WTC11 (cell line): ENCODE results near the gene CUL4A. TPM values are rescaled to one million over a fixed set of nuclear protein-coding genes. Genes with fewer than 3 reads are reported as not detected.

Source experiments
- ATAC-seq: fragments of 200-7000 bp; cut with Tn5 transposase; 2 replicates; pipeline ENCODE4 v1.10.0; 2021; ENCODE audit warnings: mild to moderate bottlenecking, moderate library complexity
- CTCF ChIA-PET: fragments of 300-600 bp; sonication (Branson Sonifier 250); formaldehyde crosslinking; loops from one replicate; lab custom pipeline; 2021; ENCODE audit warnings: antibody characterized with exemption; lab: Charles Lee
- POLR2A ChIA-PET: fragments of 350-600 bp; sonication (Branson Sonifier 250); formaldehyde crosslinking; loops from one replicate; lab custom pipeline; 2021; ENCODE audit warnings: antibody characterized with exemption; lab: Charles Lee
- DNase-seq: peaks from one replicate; pipeline ENCODE4 v3.0.0; 2021; ENCODE audit warnings: low spot score
- H3K27ac Mint-ChIP-seq: 2 replicates; pipeline ENCODE4 v1.8.0; 2021; ENCODE audit warnings: mixed read lengths
- H3K27me3 Mint-ChIP-seq: 2 replicates; pipeline ENCODE4 v1.8.0; 2021; ENCODE audit warnings: low read depth, mild to moderate bottlenecking, moderate library complexity, mixed read lengths
- H3K36me3 Mint-ChIP-seq: 2 replicates; pipeline ENCODE4 v1.8.0; 2021; ENCODE audit warnings: mixed read lengths
- H3K4me1 Mint-ChIP-seq: 2 replicates; pipeline ENCODE4 v1.8.0; 2022; ENCODE audit warnings: mixed read lengths
- H3K4me3 Mint-ChIP-seq: 2 replicates; pipeline ENCODE4 v1.8.0; 2021; ENCODE audit warnings: mild to moderate bottlenecking, moderate library complexity, mixed read lengths
- H3K9me3 Mint-ChIP-seq: 2 replicates; pipeline ENCODE4 v1.8.0; 2021; ENCODE audit warnings: mixed read lengths
- ATF2 ChIP-seq: sonication (generic); formaldehyde crosslinking; IDR thresholded peaks from 2 replicates; pipeline ENCODE4 v1.8.1; 2022; ENCODE audit warnings: low read depth, missing genetic modification reagents, borderline replicate concordance
- CREB1 ChIP-seq: sonication (generic); formaldehyde crosslinking; IDR thresholded peaks from 2 replicates; pipeline ENCODE4 v1.8.0; 2023; ENCODE audit warnings: mild to moderate bottlenecking, missing genetic modification reagents
- FOXK1 ChIP-seq: sonication (generic); formaldehyde crosslinking; IDR thresholded peaks from 2 replicates; pipeline ENCODE4 v1.8.0; 2022; ENCODE audit warnings: mild to moderate bottlenecking, moderate library complexity, missing genetic modification reagents
- IRF2 ChIP-seq: sonication (generic); formaldehyde crosslinking; IDR thresholded peaks from 2 replicates; pipeline ENCODE4 v1.8.0; 2022; ENCODE audit warnings: low read depth, missing genetic modification reagents, borderline replicate concordance
- JUN ChIP-seq: sonication (generic); formaldehyde crosslinking; IDR thresholded peaks from 2 replicates; pipeline ENCODE4 v1.8.0; 2023; ENCODE audit warnings: mild to moderate bottlenecking, missing genetic modification reagents
- NFYB ChIP-seq: sonication (generic); formaldehyde crosslinking; conservative IDR thresholded peaks from 2 replicates; pipeline ENCODE4 v1.8.0; 2022; ENCODE audit warnings: low read depth, missing genetic modification reagents
- OVOL2 ChIP-seq: fragments of 250-450 bp; sonication (Bioruptor Pico); IDR thresholded peaks from 2 replicates; pipeline ENCODE4 v1.9.0; 2021; ENCODE audit warnings: mild to moderate bottlenecking, borderline replicate concordance
- ZNF138 ChIP-seq: sonication (generic); formaldehyde crosslinking; conservative IDR thresholded peaks from 2 replicates; pipeline ENCODE4 v1.8.1; 2022; ENCODE audit warnings: mild to moderate bottlenecking, moderate library complexity, missing genetic modification reagents
- ZNF263 ChIP-seq: sonication (generic); formaldehyde crosslinking; IDR thresholded peaks from 2 replicates; pipeline ENCODE4 v1.8.1; 2022; ENCODE audit warnings: low read depth, mild to moderate bottlenecking, moderate library complexity, missing genetic modification reagents
- ZNF396 ChIP-seq: fragments of 250-450 bp; sonication (Bioruptor Pico); IDR thresholded peaks from 2 replicates; pipeline ENCODE4 v1.8.0; 2021; ENCODE audit warnings: mild to moderate bottlenecking, moderate library complexity, borderline replicate concordance
- total RNA-seq: library from RNA; stranded (reverse); gene quantifications from 3 replicates; pipeline ENCODE4 v1.2.3, GENCODE V29; 2021
- TF ChIP-seq, protein P1 (sequence below): sonication (generic); formaldehyde crosslinking; conservative IDR thresholded peaks from 2 replicates; pipeline ENCODE4 v1.8.1; 2022; ENCODE audit warnings: mild to moderate bottlenecking, missing genetic modification reagents
- TF ChIP-seq, protein P2 (sequence below): sonication (generic); formaldehyde crosslinking; IDR thresholded peaks from 2 replicates; pipeline ENCODE4 v1.8.0; 2022; ENCODE audit warnings: mild to moderate bottlenecking, missing genetic modification reagents
- TF ChIP-seq, protein P3 (sequence below): sonication (generic); formaldehyde crosslinking; IDR thresholded peaks from 2 replicates; pipeline ENCODE4 v1.8.0; 2023; ENCODE audit warnings: missing genetic modification reagents, mild to moderate bottlenecking, borderline replicate concordance
- TF ChIP-seq, protein P4 (sequence below): fragments of 250-450 bp; sonication (Bioruptor Pico); conservative IDR thresholded peaks from 2 replicates; pipeline ENCODE4 v1.9.0; 2021; ENCODE audit warnings: mild to moderate bottlenecking

Gene CUL4A
- total RNA-seq, 1 experiment from 2014 or later = 99.9 TPM

GRCh38 chr13:113167155-113167554 lies 42.3 kb upstream of the CUL4A start (continued):
- TF ChIP-seq, protein P1, sequence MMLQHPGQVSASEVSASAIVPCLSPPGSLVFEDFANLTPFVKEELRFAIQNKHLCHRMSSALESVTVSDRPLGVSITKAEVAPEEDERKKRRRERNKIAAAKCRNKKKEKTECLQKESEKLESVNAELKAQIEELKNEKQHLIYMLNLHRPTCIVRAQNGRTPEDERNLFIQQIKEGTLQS (CRISPR knock-in tag) = no peak
- TF ChIP-seq, protein P2, sequence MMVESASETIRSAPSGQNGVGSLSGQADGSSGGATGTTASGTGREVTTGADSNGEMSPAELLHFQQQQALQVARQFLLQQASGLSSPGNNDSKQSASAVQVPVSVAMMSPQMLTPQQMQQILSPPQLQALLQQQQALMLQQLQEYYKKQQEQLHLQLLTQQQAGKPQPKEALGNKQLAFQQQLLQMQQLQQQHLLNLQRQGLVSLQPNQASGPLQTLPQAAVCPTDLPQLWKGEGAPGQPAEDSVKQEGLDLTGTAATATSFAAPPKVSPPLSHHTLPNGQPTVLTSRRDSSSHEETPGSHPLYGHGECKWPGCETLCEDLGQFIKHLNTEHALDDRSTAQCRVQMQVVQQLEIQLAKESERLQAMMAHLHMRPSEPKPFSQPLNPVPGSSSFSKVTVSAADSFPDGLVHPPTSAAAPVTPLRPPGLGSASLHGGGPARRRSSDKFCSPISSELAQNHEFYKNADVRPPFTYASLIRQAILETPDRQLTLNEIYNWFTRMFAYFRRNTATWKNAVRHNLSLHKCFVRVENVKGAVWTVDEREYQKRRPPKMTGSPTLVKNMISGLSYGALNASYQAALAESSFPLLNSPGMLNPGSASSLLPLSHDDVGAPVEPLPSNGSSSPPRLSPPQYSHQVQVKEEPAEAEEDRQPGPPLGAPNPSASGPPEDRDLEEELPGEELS = no peak
- TF ChIP-seq, protein P3, sequence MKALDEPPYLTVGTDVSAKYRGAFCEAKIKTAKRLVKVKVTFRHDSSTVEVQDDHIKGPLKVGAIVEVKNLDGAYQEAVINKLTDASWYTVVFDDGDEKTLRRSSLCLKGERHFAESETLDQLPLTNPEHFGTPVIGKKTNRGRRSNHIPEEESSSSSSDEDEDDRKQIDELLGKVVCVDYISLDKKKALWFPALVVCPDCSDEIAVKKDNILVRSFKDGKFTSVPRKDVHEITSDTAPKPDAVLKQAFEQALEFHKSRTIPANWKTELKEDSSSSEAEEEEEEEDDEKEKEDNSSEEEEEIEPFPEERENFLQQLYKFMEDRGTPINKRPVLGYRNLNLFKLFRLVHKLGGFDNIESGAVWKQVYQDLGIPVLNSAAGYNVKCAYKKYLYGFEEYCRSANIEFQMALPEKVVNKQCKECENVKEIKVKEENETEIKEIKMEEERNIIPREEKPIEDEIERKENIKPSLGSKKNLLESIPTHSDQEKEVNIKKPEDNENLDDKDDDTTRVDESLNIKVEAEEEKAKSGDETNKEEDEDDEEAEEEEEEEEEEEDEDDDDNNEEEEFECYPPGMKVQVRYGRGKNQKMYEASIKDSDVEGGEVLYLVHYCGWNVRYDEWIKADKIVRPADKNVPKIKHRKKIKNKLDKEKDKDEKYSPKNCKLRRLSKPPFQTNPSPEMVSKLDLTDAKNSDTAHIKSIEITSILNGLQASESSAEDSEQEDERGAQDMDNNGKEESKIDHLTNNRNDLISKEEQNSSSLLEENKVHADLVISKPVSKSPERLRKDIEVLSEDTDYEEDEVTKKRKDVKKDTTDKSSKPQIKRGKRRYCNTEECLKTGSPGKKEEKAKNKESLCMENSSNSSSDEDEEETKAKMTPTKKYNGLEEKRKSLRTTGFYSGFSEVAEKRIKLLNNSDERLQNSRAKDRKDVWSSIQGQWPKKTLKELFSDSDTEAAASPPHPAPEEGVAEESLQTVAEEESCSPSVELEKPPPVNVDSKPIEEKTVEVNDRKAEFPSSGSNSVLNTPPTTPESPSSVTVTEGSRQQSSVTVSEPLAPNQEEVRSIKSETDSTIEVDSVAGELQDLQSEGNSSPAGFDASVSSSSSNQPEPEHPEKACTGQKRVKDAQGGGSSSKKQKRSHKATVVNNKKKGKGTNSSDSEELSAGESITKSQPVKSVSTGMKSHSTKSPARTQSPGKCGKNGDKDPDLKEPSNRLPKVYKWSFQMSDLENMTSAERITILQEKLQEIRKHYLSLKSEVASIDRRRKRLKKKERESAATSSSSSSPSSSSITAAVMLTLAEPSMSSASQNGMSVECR (CRISPR knock-in tag) = no peak
- TF ChIP-seq IRF2 (CRISPR knock-in tag) = no peak
- TF ChIP-seq NFYB = no peak
- no peak for TF ChIP-seq ZNF396 (CRISPR knock-in tag)
- TF ChIP-seq ATF2 (CRISPR knock-in tag) = no peak
- no peak for TF ChIP-seq ZNF138
- TF ChIP-seq, all 79 proteins: peak for 0

DNA sequence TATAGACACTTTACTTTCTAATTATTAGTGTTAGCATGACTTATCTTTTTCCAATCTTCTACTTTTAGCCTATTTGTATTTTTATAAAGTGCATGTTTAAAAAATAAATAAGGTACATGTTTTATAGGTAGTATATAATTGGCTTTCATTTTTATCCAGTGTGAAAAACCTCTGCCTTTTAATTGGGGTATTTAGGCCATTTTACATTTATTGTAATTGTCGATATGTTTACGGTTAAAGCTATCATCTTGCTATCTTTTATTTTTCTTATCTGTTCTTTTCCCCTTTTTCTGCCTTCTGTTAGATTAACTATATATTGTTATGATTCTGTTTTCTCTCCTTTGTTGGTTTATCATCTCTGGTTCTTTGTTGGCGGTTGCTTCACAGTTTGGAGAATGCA lies 41.8 kb upstream of the CUL4A start:
- no peak overlapping the region for H3K27ac Mint-ChIP-seq
- ChIA-PET CTCF (no interaction called here), POLR2A (no interaction called here)
- no peak for ATAC-seq
- no peaks in the 10 kb centered on the region; the same call in 1 of the 2 replicates for H3K27me3 Mint-ChIP-seq
- TF ChIP-seq OVOL2 = no peak
- no peak for TF ChIP-seq JUN (CRISPR knock-in tag)
- TF ChIP-seq, protein P4, sequence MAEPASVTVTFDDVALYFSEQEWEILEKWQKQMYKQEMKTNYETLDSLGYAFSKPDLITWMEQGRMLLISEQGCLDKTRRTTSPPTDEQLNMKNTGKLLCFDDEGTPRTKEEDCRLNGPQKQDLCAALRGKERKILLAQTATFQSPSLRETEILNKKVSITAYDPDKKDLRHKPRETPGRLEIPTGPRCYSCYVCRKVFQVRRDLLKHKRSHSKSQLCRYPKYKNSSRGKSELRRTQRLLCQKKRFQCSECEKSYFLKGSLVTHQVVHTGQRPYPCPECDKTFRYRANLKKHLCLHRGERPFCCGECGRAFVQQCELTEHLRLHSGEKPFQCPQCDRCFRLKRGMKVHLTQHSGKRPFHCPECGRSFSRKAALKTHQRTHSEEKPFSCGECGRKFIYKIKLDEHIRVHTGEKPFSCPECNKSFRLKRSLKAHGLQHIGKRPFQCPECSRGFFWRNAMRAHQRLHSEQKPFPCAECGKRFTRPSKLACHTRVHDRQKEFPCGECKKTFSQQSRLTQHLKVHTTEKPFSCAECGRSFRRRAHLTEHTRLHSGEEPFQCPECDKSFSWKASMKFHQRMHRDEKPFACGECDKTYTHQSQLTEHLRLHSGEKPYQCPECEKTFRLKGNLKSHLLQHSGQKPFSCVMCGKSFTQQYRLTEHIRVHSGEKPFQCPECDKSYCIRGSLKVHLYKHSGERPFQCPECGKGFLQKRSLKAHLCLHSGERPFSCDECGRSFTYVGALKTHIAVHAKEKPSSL (CRISPR knock-in tag) = no peak
- TF ChIP-seq ZNF263 = no peak
- no peak for TF ChIP-seq ZNF396 (CRISPR knock-in tag)
- TF ChIP-seq FOXK1 (CRISPR knock-in tag) = no peak
- no peak for TF ChIP-seq CREB1 (CRISPR knock-in tag)
- H3K4me1 Mint-ChIP-seq = peaks cover 22% of the 10 kb centered on the region
- H3K9me3 Mint-ChIP-seq = no peaks in the 10 kb centered on the region
- DNase-seq = no peak
- peaks cover 23% of the 10 kb centered on the region for H3K36me3 Mint-ChIP-seq
- H3K4me3 Mint-ChIP-seq = no peak overlapping the region
